Epithelial cell of proximal tubule (primary cell): ENCODE results near the gene GPX4. TPM values are rescaled to one million over a fixed set of nuclear protein-coding genes. Genes with fewer than 3 reads are reported as not detected.

Source experiments
- DNase-seq: peaks from one replicate; pipeline ENCODE4 v3.0.0-alpha.2; 2011; ENCODE audit warnings: low read depth
- H3K4me3 ChIP-seq: 2 replicates; pipeline ENCODE4 v1.5.1; 2011; ENCODE audit warnings: low read depth, mild to moderate bottlenecking, low read length
- CTCF ChIP-seq: conservative IDR thresholded peaks from 2 replicates; pipeline ENCODE4 v1.5.1; 2012; ENCODE audit warnings: low read depth, mild to moderate bottlenecking, low read length
- total RNA-seq: library from RNA; depleted of rRNA; stranded (reverse); fragments of >200 nt; gene quantifications from 2 replicates; pipeline ENCODE4 v1.2.3, GENCODE V29; 2015

Gene GPX4
- total RNA-seq, 1 donor from 2014 or later: 457 TPM

- no peak for DNase-seq
Measured at GRCh38 chr19:1082928-1083816, 20.6 kb upstream of the GPX4 start.

GRCh38 chr19:1084024-1084868 lies 19.5 kb upstream of the GPX4 start:
- peak overlapping the region; percentile 4 for H3K4me3 ChIP-seq
- TF ChIP-seq CTCF: no peak
- no peak for DNase-seq

More at GRCh38 chr19:1082928-1083816, 20.6 kb upstream of the GPX4 start:
- no peak for TF ChIP-seq CTCF
- H3K4me3 ChIP-seq: peak overlapping the region; percentile 45

- H3K4me3 ChIP-seq: no peak overlapping the region
- DNase-seq: no peak
- TF ChIP-seq CTCF: no peak
Measured at GRCh38 chr19:1085053-1085658, 18.6 kb upstream of the GPX4 start.

- H3K4me3 ChIP-seq: no peak overlapping the region
- TF ChIP-seq CTCF: no peak
- no peak for DNase-seq
Measured at GRCh38 chr19:1085676-1086442, 17.9 kb upstream of the GPX4 start.

- DNase-seq: no peak
- H3K4me3 ChIP-seq: no peak overlapping the region
- TF ChIP-seq CTCF: no peak
Measured at GRCh38 chr19:1086613-1087012, 17.2 kb upstream of the GPX4 start.

GRCh38 chr19:1087813-1088415 lies 15.9 kb upstream of the GPX4 start:
- DNase-seq: no peak
- TF ChIP-seq CTCF: no peak

More at GRCh38 chr19:1087813-1088415, 15.9 kb upstream of the GPX4 start:
- no peak overlapping the region for H3K4me3 ChIP-seq
